Measurements from ENCODE around the gene ANKRD29. TPM values are rescaled to one million over a fixed set of nuclear protein-coding genes. Genes with fewer than 3 reads are reported as not detected.

Gene ANKRD29
- total and polyA plus RNA-seq, 12 donors = 5.3 to 24.9 (median 9.7) TPM

DNA sequence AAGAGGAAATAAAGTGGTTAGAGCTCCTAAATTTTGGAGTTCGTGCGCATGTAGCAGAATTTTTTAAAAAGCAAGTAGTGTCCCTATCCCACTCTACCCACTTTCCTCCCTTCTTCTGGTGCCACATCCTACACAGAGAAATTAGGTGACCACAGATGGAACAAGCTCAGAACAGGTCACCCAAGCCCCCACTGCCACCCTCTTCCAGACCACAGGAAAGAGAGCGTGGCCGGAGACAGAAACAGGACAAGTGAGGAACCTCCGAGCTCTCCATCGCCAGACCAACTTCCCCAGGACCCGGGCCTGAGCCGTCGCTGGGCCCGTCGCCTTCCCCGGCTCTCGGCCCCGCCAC, 76.8 kb downstream of the ANKRD29 start:
- intact Hi-C loops (cut with DNase I) = loop anchor here in 1 of 2 donors (5.0 kb wide), 1 partner anchor 69 kb away; no protein-coding TSS in a partner anchor
- Histone ChIP-seq H3K36me3 (replicated peaks in 1 of 2) (no peaks in the 10 kb centered on the region), H3K4me1 (replicated peaks in 1 of 2) (peaks cover 5 to 47% of the 10 kb centered on the region in 2 donors), H3K9me3 (replicated peaks in 1 of 3) (no peaks in the 10 kb centered on the region), H3K27ac (peak overlapping the region; percentile 98 to 100 (median 99)), H3K4me3 (peak overlapping the region; percentile 31 to 95 (median 71)), H3K27me3 (no peaks in the 10 kb centered on the region)
- TF ChIP-seq, protein P1, sequence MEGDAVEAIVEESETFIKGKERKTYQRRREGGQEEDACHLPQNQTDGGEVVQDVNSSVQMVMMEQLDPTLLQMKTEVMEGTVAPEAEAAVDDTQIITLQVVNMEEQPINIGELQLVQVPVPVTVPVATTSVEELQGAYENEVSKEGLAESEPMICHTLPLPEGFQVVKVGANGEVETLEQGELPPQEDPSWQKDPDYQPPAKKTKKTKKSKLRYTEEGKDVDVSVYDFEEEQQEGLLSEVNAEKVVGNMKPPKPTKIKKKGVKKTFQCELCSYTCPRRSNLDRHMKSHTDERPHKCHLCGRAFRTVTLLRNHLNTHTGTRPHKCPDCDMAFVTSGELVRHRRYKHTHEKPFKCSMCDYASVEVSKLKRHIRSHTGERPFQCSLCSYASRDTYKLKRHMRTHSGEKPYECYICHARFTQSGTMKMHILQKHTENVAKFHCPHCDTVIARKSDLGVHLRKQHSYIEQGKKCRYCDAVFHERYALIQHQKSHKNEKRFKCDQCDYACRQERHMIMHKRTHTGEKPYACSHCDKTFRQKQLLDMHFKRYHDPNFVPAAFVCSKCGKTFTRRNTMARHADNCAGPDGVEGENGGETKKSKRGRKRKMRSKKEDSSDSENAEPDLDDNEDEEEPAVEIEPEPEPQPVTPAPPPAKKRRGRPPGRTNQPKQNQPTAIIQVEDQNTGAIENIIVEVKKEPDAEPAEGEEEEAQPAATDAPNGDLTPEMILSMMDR (IDR thresholded peaks at IDR 0.05) = no peak
- TF ChIP-seq POLR2A (IDR thresholded peaks at IDR 0.05) = no peak
- no peak for DNase-seq
- WGBS, 4 donors = 1 to 9% (median 3%) methylated on average over 4 to 14 of the region's 14 CpGs

DNA sequence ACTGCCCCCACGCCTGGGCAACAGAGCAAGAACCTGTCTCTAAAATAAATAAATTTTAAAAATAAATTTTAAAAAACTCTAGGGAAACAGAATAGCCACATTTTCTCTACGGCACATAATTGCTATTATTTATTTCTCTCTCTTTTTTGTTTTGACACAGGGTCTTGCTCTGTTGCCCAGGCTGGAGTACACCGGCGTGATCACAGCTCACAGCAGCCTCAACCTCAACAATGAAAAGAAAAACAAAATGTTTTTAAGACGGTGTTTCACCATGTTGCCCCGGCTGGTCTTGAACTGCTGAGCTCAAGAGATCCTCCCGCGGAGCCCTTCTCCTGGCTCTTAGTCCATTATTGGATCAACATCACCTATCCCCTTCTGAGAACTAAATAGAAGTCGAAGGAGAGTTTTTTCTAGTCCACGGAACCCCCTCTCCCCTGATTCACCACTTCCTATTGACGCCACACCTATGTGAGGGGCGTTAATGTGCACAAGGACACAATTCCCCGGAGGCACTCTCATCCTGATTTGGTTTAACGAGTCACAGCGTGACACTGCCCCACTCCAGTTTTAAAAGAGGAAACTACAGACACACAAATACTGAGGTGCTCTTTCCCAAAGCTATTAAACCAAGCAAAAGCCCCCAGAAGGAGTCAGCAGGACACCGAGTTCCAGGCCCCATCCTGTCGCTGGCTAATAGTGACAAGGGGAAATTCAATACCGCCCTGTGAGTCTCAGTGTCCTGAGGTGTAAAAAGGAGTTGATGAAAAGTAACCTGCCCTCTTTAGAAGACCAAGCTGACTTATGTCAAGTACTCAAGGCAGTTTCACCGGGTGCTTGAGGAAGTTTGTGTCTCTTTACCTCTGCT, 77.5 kb downstream of the ANKRD29 start:
- DNase-seq = peak in 6 of 7 donors; percentile 42 to 76 (median 48)
- TF ChIP-seq, protein P1 (IDR thresholded peaks at IDR 0.05) = no peak
- peak; percentile 44 to 57 for TF ChIP-seq POLR2A (IDR thresholded peaks at IDR 0.05)
- no peaks in the 10 kb centered on the region for H3K9me3 ChIP-seq (replicated peaks in 1 of 3)
- 26 to 36% (median 32%) methylated on average over 19 of the region's 19 CpGs for WGBS, 4 donors
- H3K27ac ChIP-seq = peak overlapping the region; percentile 98 to 100 (median 99)
- peak overlapping the region in 3 of 4 donors; percentile 36 to 95 (median 84) for H3K4me3 ChIP-seq
- H3K4me1 ChIP-seq (replicated peaks in 1 of 2) = peaks cover 6 to 53% of the 10 kb centered on the region in 2 donors
- intact Hi-C loops (cut with DNase I) = loop anchor here in 1 of 2 donors (5.0 kb wide), 1 partner anchor 68 kb away; no protein-coding TSS in a partner anchor
- no peaks in the 10 kb centered on the region for H3K27me3 ChIP-seq
- H3K36me3 ChIP-seq (replicated peaks in 1 of 2) = no peaks in the 10 kb centered on the region

DNA sequence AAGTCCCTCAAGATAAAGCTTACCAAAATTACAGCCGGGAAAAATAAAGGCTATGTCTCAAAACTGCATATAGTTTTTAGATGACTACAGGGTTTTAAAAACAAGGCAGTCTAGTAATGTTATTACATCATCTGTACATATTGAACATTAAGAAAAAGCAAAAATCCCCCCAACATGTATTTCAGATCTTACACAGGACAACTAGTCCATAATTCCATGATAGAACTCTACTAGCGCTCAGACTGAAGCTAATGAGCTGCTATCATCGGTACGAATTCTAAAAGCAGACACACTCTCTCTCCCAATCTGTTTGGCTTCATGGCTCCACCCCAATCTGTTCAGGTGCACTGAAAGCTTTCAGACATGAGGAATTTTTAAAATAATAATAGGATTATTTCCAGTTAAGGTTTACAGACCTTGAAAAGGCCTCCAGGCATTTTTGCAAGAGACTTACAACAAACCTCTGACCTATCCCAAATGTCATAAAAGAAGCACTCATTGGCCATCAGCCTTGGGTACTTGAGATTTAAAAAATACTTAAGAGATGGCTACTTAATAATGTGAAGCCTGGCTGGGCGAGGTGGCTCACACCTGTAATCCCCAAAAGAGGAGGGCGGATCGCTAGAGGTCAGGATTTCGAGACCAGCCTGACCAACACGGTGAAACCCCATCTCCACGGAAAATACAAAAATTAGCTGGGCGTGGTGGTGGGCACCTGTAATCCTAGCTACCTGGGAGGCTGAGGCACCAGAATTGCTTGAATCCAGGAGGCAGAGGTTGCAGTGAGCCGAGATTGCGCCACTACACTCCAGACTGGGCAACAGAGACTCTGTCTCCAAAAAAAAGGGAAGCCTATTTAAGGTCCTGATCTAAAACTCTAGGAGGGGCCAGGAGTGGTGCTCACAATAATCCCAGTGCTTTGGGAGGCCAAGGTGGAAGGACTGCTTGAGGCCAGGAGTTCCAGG, 78.4 kb downstream of the ANKRD29 start:
- Histone ChIP-seq H3K36me3 (replicated peaks in 1 of 2) (no peaks in the 10 kb centered on the region), H3K9me3 (replicated peaks in 1 of 3) (no peaks in the 10 kb centered on the region), H3K4me3 (peak overlapping the region in 1 of 4 donors; percentile 21), H3K27me3 (no peaks in the 10 kb centered on the region), H3K4me1 (replicated peaks in 1 of 2) (peaks cover 6 to 63% of the 10 kb centered on the region in 2 donors), H3K27ac (peak overlapping the region; percentile 2 to 100 (median 15))
- DNase-seq = no peak
- intact Hi-C loops (cut with DNase I) = no loop called here
- 84 to 89% (median 88%) methylated on average over 13 of the region's 13 CpGs for WGBS, 4 donors
- TF ChIP-seq POLR2A (IDR thresholded peaks at IDR 0.05) = no peak
- TF ChIP-seq, protein P1 (IDR thresholded peaks at IDR 0.05) = no peak

Data from adrenal gland (tissue), 12 donors.